ENCODE results near the gene FOXC2.
A peak's percentile ranks its signal among the peaks of the same experiment; 100 is the strongest.

The FOXC2 gene

GRCh38 chr16:86604436-86605193, 38.0 kb downstream of the FOXC2 start:
- Histone ChIP-seq H3K4me1 (ENCODE audit: insufficient read depth, poor library complexity, severe bottlenecking) (peaks cover 4% of the 10 kb centered on the region), H3K9me3 (ENCODE audit: severe bottlenecking) (no peaks in the 10 kb centered on the region), H3K27me3 (ENCODE audit: insufficient read depth, poor library complexity, severe bottlenecking) (no peaks in the 10 kb centered on the region), H3K4me3 (ENCODE audit: severe bottlenecking) (no peak overlapping the region), H3K27ac (ENCODE audit: poor library complexity, severe bottlenecking) (no peak overlapping the region), H3K36me3 (ENCODE audit: low read depth) (no peaks in the 10 kb centered on the region)
- DNase-seq (ENCODE audit: low spot score) (no peak), ATAC-seq (ENCODE audit: low read depth) (no peak)
- TF ChIP-seq CTCF (IDR thresholded peaks at IDR 0.05; ENCODE audit: poor library complexity, severe bottlenecking): no peak

- no peaks in the 10 kb centered on the region for H3K36me3 ChIP-seq (ENCODE audit: low read depth)
- ATAC-seq (ENCODE audit: low read depth): no peak
- no peak for TF ChIP-seq CTCF (IDR thresholded peaks at IDR 0.05; ENCODE audit: poor library complexity, severe bottlenecking)
- H3K4me1 ChIP-seq (ENCODE audit: insufficient read depth, poor library complexity, severe bottlenecking): peaks cover 4% of the 10 kb centered on the region
- H3K27ac ChIP-seq (ENCODE audit: poor library complexity, severe bottlenecking): no peak overlapping the region
- no peaks in the 10 kb centered on the region for H3K9me3 ChIP-seq (ENCODE audit: severe bottlenecking)
- DNase-seq (ENCODE audit: low spot score): no peak
- H3K4me3 ChIP-seq (ENCODE audit: severe bottlenecking): no peak overlapping the region
- H3K27me3 ChIP-seq (ENCODE audit: insufficient read depth, poor library complexity, severe bottlenecking): no peaks in the 10 kb centered on the region
These were observed 39.3 kb downstream of the FOXC2 start for GRCh38 chr16:86605950-86606349.

GRCh38 chr16:86608301-86608747, 41.7 kb downstream of the FOXC2 start:
- Histone ChIP-seq H3K4me1 (ENCODE audit: insufficient read depth, poor library complexity, severe bottlenecking) (peaks cover 4% of the 10 kb centered on the region), H3K27me3 (ENCODE audit: insufficient read depth, poor library complexity, severe bottlenecking) (no peaks in the 10 kb centered on the region), H3K27ac (ENCODE audit: poor library complexity, severe bottlenecking) (no peak overlapping the region), H3K36me3 (ENCODE audit: low read depth) (no peaks in the 10 kb centered on the region), H3K9me3 (ENCODE audit: severe bottlenecking) (no peaks in the 10 kb centered on the region), H3K4me3 (ENCODE audit: severe bottlenecking) (no peak overlapping the region)
- no peak for TF ChIP-seq CTCF (IDR thresholded peaks at IDR 0.05; ENCODE audit: poor library complexity, severe bottlenecking)
- DNase-seq (ENCODE audit: low spot score) (no peak), ATAC-seq (ENCODE audit: low read depth) (no peak)

- peak overlapping the region; percentile 29 for H3K27ac ChIP-seq (ENCODE audit: poor library complexity, severe bottlenecking)
- H3K36me3 ChIP-seq (ENCODE audit: low read depth): no peaks in the 10 kb centered on the region
- no peak for TF ChIP-seq CTCF (IDR thresholded peaks at IDR 0.05; ENCODE audit: poor library complexity, severe bottlenecking)
- ATAC-seq (ENCODE audit: low read depth): peak; percentile 55; the same call in 2 of the 3 replicates
- no peaks in the 10 kb centered on the region for H3K27me3 ChIP-seq (ENCODE audit: insufficient read depth, poor library complexity, severe bottlenecking)
- peaks cover 4% of the 10 kb centered on the region for H3K4me1 ChIP-seq (ENCODE audit: insufficient read depth, poor library complexity, severe bottlenecking)
- no peaks in the 10 kb centered on the region for H3K9me3 ChIP-seq (ENCODE audit: severe bottlenecking)
- no peak for DNase-seq (ENCODE audit: low spot score)
- H3K4me3 ChIP-seq (ENCODE audit: severe bottlenecking): no peak overlapping the region
These were observed 42.5 kb downstream of the FOXC2 start for GRCh38 chr16:86609115-86609514.

- peaks cover 4% of the 10 kb centered on the region for H3K4me1 ChIP-seq (ENCODE audit: insufficient read depth, poor library complexity, severe bottlenecking)
- peak overlapping the region; percentile 29 for H3K27ac ChIP-seq (ENCODE audit: poor library complexity, severe bottlenecking)
- ATAC-seq (ENCODE audit: low read depth): no peak
- no peak for TF ChIP-seq CTCF (IDR thresholded peaks at IDR 0.05; ENCODE audit: poor library complexity, severe bottlenecking)
- no peaks in the 10 kb centered on the region for H3K36me3 ChIP-seq (ENCODE audit: low read depth)
- no peak for DNase-seq (ENCODE audit: low spot score)
- no peaks in the 10 kb centered on the region for H3K27me3 ChIP-seq (ENCODE audit: insufficient read depth, poor library complexity, severe bottlenecking)
- H3K4me3 ChIP-seq (ENCODE audit: severe bottlenecking): no peak overlapping the region
- no peaks in the 10 kb centered on the region for H3K9me3 ChIP-seq (ENCODE audit: severe bottlenecking)
These were observed 43.0 kb downstream of the FOXC2 start for GRCh38 chr16:86609661-86610060.

Measured in RWPE2 (cell line).